ENCODE measurements around the gene RAB11FIP4.

- TF ChIP-seq CTCF (conservative IDR thresholded peaks at IDR 0.05; ENCODE audit: low read length) = peak; percentile 34; the same call in 1 of the 2 replicates
- TF ChIP-seq EZH2phosphoT487 (IDR thresholded peaks at IDR 0.05; ENCODE audit: borderline replicate concordance) = no peak
These were observed 134.5 kb downstream of the RAB11FIP4 start for GRCh38 chr17:31525801-31526549.
